ENCODE measurements around the gene SMIM21.

SMIM21 gene

DNA sequence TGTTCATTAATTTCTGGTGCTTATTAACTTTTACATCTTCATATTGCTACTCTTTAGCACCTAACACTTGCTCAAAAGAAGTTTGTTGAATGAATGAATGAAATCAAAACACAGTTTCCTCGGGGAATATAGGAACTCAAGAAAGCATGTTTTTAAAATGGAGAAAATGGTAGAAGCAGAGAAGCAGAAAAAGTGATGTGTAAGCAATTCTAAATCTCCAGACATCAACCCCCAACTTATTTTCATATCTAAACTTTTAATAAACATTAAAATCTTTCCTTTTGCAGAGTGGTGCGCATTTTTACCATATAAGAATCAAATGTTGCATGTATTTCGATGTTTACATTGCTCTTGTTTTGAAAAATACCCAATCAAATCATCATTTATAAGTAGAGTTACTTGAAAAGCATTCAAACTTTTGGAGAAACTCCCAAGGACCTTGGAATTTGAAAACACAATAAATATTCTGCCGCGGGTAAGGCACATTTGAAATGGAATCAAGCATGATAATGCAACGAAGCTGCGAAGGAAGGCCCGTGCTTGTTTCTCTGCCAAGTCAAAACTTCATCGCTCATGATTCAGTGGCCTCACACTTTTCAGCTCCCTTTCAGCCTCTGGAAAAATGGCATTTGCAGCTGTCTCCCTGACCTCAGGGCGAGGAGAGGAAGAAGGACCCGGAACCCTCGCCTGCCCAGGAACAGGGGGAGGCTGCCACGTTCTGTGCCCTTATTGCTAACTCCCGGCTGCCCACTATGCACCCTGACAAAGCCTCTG, 26.7 kb upstream of the SMIM21 start:
- TF ChIP-seq, protein P1, sequence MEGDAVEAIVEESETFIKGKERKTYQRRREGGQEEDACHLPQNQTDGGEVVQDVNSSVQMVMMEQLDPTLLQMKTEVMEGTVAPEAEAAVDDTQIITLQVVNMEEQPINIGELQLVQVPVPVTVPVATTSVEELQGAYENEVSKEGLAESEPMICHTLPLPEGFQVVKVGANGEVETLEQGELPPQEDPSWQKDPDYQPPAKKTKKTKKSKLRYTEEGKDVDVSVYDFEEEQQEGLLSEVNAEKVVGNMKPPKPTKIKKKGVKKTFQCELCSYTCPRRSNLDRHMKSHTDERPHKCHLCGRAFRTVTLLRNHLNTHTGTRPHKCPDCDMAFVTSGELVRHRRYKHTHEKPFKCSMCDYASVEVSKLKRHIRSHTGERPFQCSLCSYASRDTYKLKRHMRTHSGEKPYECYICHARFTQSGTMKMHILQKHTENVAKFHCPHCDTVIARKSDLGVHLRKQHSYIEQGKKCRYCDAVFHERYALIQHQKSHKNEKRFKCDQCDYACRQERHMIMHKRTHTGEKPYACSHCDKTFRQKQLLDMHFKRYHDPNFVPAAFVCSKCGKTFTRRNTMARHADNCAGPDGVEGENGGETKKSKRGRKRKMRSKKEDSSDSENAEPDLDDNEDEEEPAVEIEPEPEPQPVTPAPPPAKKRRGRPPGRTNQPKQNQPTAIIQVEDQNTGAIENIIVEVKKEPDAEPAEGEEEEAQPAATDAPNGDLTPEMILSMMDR (conservative IDR thresholded peaks at IDR 0.05; ENCODE audit: control insufficient read depth, insufficient read depth, low read depth, low read length) = no peak
- no peak overlapping the region for H3K4me3 ChIP-seq (ENCODE audit: control insufficient read depth, low read depth, low read length)
- no peak for DNase-seq (ENCODE audit: low read depth)

DNA sequence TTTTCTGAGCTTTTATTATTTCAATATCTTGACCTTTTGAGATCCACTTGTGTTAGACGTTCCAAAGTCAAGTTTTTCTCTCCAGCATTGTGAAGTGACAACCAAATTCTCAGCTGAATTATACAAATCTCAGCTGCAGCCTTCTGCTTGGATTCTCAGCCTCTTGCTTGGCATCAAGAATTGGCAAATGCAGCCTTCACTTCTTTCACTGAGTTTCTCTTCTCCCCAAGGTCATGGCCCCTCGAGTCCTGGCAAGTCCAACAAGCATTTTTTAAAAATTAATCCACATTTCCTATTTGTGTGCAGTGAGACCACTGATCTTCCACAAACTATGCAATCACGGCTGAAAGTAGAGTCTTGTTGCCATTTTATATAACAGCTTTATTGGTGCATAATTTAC, 23.4 kb upstream of the SMIM21 start:
- TF ChIP-seq, protein P1 (conservative IDR thresholded peaks at IDR 0.05; ENCODE audit: control insufficient read depth, insufficient read depth, low read depth, low read length) = no peak
- no peak for DNase-seq (ENCODE audit: low read depth)
- no peak overlapping the region for H3K4me3 ChIP-seq (ENCODE audit: control insufficient read depth, low read depth, low read length)

DNA sequence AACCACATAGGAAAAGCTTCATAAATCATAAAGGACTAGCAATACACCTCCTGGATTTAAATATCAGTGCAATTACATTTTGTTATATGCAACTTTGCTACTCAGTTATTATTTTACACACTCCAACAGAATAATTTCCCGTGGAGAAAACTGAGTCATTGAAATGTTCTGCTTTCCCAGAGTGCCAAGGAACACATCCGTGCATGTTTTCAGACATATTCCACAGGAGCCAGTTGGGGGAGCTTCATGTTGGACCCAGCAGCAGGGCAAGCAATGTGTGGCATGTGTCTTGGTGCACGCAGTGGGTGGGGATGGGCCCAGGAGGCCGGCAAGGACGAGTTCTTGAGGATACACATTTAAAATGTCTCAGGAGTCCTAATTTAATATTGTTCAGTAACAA, 14.4 kb upstream of the SMIM21 start:
- no peak overlapping the region for H3K4me3 ChIP-seq (ENCODE audit: control insufficient read depth, low read depth, low read length)
- TF ChIP-seq, protein P1 (conservative IDR thresholded peaks at IDR 0.05; ENCODE audit: control insufficient read depth, insufficient read depth, low read depth, low read length) = no peak
- DNase-seq (ENCODE audit: low read depth) = peak; percentile 22

DNA sequence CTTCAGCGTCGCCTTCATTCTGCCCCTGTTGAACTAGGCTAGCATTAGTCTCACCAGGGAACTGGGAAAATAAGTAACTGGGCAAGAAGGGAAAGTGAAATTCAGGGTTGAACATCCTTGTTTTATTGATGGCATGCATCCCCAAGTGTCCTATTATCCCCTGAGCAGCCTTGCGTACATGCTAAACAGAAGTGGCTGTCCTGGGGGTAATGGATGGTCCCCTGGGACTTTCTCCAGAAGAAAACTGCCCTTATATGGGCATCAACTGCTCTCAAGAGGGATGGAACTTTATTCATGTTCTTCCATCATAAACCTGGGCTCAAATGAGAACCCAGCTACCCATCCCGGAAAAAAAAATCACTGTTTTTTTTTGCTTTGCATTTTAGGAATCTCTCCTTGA, 11.8 kb upstream of the SMIM21 start:
- TF ChIP-seq, protein P1 (conservative IDR thresholded peaks at IDR 0.05; ENCODE audit: control insufficient read depth, insufficient read depth, low read depth, low read length) = no peak
- DNase-seq (ENCODE audit: low read depth) = peak; percentile 26
- H3K4me3 ChIP-seq (ENCODE audit: control insufficient read depth, low read depth, low read length) = no peak overlapping the region

DNA sequence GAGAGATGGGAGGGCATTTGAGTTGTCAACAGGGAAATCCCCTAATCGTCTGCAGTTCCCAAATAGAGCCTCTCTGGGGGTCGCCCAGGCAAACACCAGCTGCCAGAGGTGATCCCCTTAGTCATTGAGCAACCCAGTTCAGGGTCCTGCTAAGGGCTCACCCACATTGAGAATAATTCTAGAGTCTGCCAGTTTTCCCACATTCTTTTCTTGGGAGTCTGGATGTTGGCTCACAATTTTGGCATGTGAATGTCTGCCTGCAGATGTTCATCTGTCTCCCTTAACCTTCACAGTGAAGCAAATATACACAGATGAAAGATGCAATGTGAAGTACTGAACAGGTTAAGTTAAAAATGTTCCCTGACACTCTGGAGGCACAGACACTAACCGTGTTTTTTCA, 11.4 kb upstream of the SMIM21 start:
- DNase-seq (ENCODE audit: low read depth) = peak; percentile 62
- TF ChIP-seq, protein P1 (conservative IDR thresholded peaks at IDR 0.05; ENCODE audit: control insufficient read depth, insufficient read depth, low read depth, low read length) = no peak
- no peak overlapping the region for H3K4me3 ChIP-seq (ENCODE audit: control insufficient read depth, low read depth, low read length)

DNA sequence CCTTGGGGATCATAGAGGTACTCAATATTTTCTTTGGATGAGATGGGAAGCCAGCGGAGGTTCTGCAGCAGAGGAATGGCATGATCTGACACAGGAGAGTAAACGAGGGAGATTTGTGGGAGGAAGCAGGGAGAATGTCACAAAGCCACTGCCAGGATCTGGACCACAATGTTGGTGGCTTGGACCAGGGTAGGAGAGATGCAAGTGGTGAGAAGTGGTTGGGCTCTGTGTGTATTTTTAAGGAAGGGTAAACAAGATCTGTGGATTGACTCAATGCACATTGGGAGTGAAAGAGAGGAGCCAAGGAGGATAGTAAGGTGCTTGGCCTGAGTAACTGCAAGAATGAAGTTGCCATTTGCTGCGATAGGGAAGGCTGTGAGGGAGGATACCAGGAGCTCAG, 10.5 kb upstream of the SMIM21 start:
- TF ChIP-seq, protein P1 (conservative IDR thresholded peaks at IDR 0.05; ENCODE audit: control insufficient read depth, insufficient read depth, low read depth, low read length) = no peak
- no peak overlapping the region for H3K4me3 ChIP-seq (ENCODE audit: control insufficient read depth, low read depth, low read length)
- no peak for DNase-seq (ENCODE audit: low read depth)

All from fibroblast of mammary gland (primary cell).